ENCODE measurements around the gene LDB2.
A peak's percentile ranks its signal among the peaks of the same experiment; 100 is the strongest.

Gene LDB2

DNA sequence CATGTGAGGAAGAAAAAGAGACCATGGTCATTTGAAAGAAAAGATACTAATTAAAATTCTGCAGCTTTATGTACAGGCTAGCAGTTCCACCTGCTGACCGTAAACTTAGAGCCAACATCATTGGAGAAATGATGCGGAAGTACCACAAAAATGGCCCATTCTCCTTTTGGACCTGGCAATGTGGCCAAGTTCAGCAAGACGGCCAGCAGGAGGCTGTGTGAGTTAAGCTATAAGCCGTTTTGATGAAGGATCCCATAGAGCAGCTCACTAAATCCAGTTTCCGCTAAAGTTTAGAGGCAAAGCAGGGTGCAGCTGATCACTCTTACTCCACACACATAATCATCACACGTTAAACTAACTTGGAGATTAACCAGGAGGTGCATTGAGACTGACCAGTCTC is 133.8 kb downstream of the LDB2 start:
- H3K9me3 ChIP-seq (ENCODE audit: insufficient read depth, low read depth, low read length) = no peaks in the 10 kb centered on the region
- H3F3A ChIP-seq (ENCODE audit: low read depth) = no peaks in the 10 kb centered on the region
- no peak overlapping the region for H2AFZ ChIP-seq (ENCODE audit: low read length)
- TF ChIP-seq EZH2phosphoT487 (IDR thresholded peaks at IDR 0.05; ENCODE audit: borderline replicate concordance) = no peak
- TF ChIP-seq, protein P1, sequence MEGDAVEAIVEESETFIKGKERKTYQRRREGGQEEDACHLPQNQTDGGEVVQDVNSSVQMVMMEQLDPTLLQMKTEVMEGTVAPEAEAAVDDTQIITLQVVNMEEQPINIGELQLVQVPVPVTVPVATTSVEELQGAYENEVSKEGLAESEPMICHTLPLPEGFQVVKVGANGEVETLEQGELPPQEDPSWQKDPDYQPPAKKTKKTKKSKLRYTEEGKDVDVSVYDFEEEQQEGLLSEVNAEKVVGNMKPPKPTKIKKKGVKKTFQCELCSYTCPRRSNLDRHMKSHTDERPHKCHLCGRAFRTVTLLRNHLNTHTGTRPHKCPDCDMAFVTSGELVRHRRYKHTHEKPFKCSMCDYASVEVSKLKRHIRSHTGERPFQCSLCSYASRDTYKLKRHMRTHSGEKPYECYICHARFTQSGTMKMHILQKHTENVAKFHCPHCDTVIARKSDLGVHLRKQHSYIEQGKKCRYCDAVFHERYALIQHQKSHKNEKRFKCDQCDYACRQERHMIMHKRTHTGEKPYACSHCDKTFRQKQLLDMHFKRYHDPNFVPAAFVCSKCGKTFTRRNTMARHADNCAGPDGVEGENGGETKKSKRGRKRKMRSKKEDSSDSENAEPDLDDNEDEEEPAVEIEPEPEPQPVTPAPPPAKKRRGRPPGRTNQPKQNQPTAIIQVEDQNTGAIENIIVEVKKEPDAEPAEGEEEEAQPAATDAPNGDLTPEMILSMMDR (conservative IDR thresholded peaks at IDR 0.05; ENCODE audit: low read length) = 0 out of 2 replicates have a peak, but pooled peaks have one; percentile 18
- no peaks in the 10 kb centered on the region for H3K9me2 ChIP-seq (replicated peaks; ENCODE audit: low read depth, low read length)
- H4K20me1 ChIP-seq (ENCODE audit: insufficient read depth, low read length, poor library complexity, severe bottlenecking) = no peaks in the 10 kb centered on the region
- H3K36me3 ChIP-seq (ENCODE audit: insufficient read depth, low read length) = no peaks in the 10 kb centered on the region
- no peaks in the 10 kb centered on the region for H3K27me3 ChIP-seq (ENCODE audit: insufficient read depth, low read length, poor library complexity, severe bottlenecking)
- no peak overlapping the region for H3K9ac ChIP-seq (ENCODE audit: low read depth, low read length, poor library complexity, severe bottlenecking)
- H3K4me3 ChIP-seq (ENCODE audit: low read length, poor library complexity, severe bottlenecking) = no peak overlapping the region
- no peak overlapping the region for H3K4me2 ChIP-seq (ENCODE audit: low read depth, low read length, poor library complexity, severe bottlenecking)
- no peaks in the 10 kb centered on the region for H3K4me1 ChIP-seq (ENCODE audit: insufficient read depth, low read length, poor library complexity, severe bottlenecking)
- no peaks in the 10 kb centered on the region for H3K79me2 ChIP-seq (ENCODE audit: insufficient read depth, low read length)

- H3K4me1 ChIP-seq (ENCODE audit: insufficient read depth, low read length, poor library complexity, severe bottlenecking) = no peaks in the 10 kb centered on the region
- H3K9ac ChIP-seq (ENCODE audit: low read depth, low read length, poor library complexity, severe bottlenecking) = no peak overlapping the region
- no peaks in the 10 kb centered on the region for H4K20me1 ChIP-seq (ENCODE audit: insufficient read depth, low read length, poor library complexity, severe bottlenecking)
- H2AFZ ChIP-seq (ENCODE audit: low read length) = no peak overlapping the region
- no peak for TF ChIP-seq EZH2phosphoT487 (IDR thresholded peaks at IDR 0.05; ENCODE audit: borderline replicate concordance)
- TF ChIP-seq, protein P1 (conservative IDR thresholded peaks at IDR 0.05; ENCODE audit: low read length) = no peak
- no peak overlapping the region for H3K4me2 ChIP-seq (ENCODE audit: low read depth, low read length, poor library complexity, severe bottlenecking)
- H3K4me3 ChIP-seq (ENCODE audit: low read length, poor library complexity, severe bottlenecking) = no peak overlapping the region
- no peaks in the 10 kb centered on the region for H3K9me2 ChIP-seq (replicated peaks; ENCODE audit: low read depth, low read length)
- no peaks in the 10 kb centered on the region for H3K36me3 ChIP-seq (ENCODE audit: insufficient read depth, low read length)
- H3K9me3 ChIP-seq (ENCODE audit: insufficient read depth, low read depth, low read length) = no peaks in the 10 kb centered on the region
- no peaks in the 10 kb centered on the region for H3K79me2 ChIP-seq (ENCODE audit: insufficient read depth, low read length)
- no peaks in the 10 kb centered on the region for H3K27me3 ChIP-seq (ENCODE audit: insufficient read depth, low read length, poor library complexity, severe bottlenecking)
- H3F3A ChIP-seq (ENCODE audit: low read depth) = no peaks in the 10 kb centered on the region
Measured at GRCh38 chr4:16760617-16761363, 137.7 kb downstream of the LDB2 start.

GRCh38 chr4:16759931-16760582 is 138.4 kb downstream of the LDB2 start:
- Histone ChIP-seq H3K4me3 (ENCODE audit: low read length, poor library complexity, severe bottlenecking) (no peak overlapping the region), H4K20me1 (ENCODE audit: insufficient read depth, low read length, poor library complexity, severe bottlenecking) (no peaks in the 10 kb centered on the region), H3K4me2 (ENCODE audit: low read depth, low read length, poor library complexity, severe bottlenecking) (no peak overlapping the region)

More at GRCh38 chr4:16759931-16760582, 138.4 kb downstream of the LDB2 start:
- H3K9me3 ChIP-seq (ENCODE audit: insufficient read depth, low read depth, low read length) = no peaks in the 10 kb centered on the region
- H2AFZ ChIP-seq (ENCODE audit: low read length) = no peak overlapping the region
- H3K36me3 ChIP-seq (ENCODE audit: insufficient read depth, low read length) = no peaks in the 10 kb centered on the region
- TF ChIP-seq, protein P1 (conservative IDR thresholded peaks at IDR 0.05; ENCODE audit: low read length) = no peak
- TF ChIP-seq EZH2phosphoT487 (IDR thresholded peaks at IDR 0.05; ENCODE audit: borderline replicate concordance) = no peak
- H3K79me2 ChIP-seq (ENCODE audit: insufficient read depth, low read length) = no peaks in the 10 kb centered on the region
- H3K9me2 ChIP-seq (replicated peaks; ENCODE audit: low read depth, low read length) = no peaks in the 10 kb centered on the region
- no peaks in the 10 kb centered on the region for H3F3A ChIP-seq (ENCODE audit: low read depth)
- no peaks in the 10 kb centered on the region for H3K4me1 ChIP-seq (ENCODE audit: insufficient read depth, low read length, poor library complexity, severe bottlenecking)
- H3K9ac ChIP-seq (ENCODE audit: low read depth, low read length, poor library complexity, severe bottlenecking) = no peak overlapping the region
- no peaks in the 10 kb centered on the region for H3K27me3 ChIP-seq (ENCODE audit: insufficient read depth, low read length, poor library complexity, severe bottlenecking)

Data from Loucy (cell line).